HG02588 (cell line): ENCODE data around the gene PRMT2.
"Not testable (repeated sequence)": the region's sequence is repeated elsewhere in the genome, so short reads cannot be mapped to it uniquely, and the experiment has no call there.

Source experiments
- ATAC-seq: cut with Tn5 transposase; IDR thresholded peaks from one replicate; pipeline ENCODE4 v1.9.1; 2021; ENCODE audit warnings: mild to moderate bottlenecking, moderate library complexity; ENCODE audit not compliant: unreplicated experiment

Gene PRMT2

DNA sequence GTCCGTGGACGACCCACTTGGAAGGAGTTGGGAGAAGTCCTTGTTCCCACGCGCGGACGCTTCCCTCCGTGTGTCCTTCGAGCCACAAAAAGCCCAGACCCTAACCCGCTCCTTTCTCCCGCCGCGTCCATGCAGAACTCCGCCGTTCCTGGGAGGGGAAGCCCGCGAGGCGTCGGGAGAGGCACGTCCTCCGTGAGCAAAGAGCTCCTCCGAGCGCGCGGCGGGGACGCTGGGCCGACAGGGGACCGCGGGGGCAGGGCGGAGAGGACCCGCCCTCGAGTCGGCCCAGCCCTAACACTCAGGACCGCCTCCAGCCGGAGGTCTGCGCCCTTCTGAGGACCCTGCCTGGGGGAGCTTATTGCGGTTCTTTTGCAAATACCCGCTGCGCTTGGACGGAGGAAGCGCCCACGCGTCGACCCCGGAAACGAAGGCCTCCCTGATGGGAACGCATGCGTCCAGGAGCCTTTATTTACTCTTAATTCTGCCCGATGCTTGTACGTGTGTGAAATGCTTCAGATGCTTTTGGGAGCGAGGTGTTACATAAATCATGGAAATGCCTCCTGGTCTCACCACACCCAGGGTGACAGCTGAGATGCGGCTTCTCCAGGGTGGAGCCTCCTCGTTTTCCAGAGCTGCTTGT, 32.4 kb downstream of the PRMT2 start:
- no peak for ATAC-seq

GRCh38 chr21:46668381-46668780, 32.9 kb downstream of the PRMT2 start:
- ATAC-seq, result no peak

DNA sequence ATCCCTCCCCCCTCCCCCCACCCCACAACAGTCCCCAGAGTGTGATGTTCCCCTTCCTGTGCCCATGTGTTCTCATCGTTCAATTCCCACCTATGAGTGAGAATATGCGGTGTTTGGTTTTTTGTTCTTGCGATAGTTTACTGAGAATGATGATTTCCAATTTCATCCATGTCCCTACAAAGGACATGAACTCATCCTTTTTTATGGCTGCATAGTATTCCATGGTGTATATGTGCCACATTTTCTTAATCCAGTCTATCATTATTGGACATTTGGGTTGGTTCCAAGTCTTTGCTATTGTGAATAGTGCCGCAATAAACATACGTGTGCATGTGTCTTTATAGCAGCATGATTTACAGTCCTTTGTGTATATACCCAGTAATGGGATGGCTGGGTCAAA, 33.4 kb downstream of the PRMT2 start:
- not testable (repeated sequence) for ATAC-seq

DNA sequence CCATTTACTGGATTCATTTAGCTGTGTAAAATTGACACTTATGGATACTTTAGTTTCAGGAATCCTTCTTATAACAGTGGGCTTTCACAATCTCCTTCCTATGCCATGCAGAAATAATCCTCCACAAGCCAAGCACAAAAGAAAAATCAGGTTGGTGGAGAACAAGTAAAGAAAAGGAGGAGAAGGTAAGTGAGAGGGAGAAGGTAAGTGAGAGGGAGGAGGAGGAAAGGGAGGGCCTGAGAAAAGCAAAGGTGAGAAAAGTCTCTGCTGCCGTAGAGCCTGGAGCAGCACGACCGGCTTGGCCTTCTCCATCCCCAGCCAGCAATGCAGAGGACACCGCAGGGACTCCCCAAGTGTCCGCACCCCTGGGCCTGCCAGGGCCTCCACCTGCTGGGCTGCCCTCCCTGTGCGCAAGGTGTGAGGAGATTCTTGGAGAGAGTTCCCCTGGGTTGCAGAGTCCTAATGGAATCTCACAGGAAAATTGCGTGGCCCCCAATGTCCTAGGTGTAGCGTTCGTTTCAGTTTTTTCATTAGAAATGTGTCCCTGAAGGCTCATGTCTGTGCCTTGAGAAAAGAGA, 39.0 kb downstream of the PRMT2 start:
- ATAC-seq, result no peak

GRCh38 chr21:46675595-46676280, 40.3 kb downstream of the PRMT2 start:
- no peak for ATAC-seq

DNA sequence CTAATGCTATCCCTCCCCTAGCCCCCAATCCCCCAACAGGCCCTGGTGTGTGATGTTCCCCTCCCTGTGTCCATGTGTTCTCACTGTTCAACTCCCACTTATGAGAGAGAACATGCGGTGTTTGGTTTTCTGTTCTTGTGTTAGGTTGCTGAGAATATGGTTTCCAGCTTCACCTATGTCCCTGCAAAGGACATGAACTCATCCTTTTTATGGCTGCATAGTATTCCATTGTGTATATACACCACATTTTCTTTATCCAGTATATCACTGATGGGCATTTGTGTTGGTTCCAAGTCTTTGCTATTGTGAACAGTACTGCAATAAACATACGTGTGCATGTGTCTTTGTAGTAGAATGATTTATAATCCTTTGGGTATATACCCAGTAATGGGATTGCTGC, 41.1 kb downstream of the PRMT2 start:
- ATAC-seq, result not testable (repeated sequence)

GRCh38 chr21:46681593-46681992, 46.1 kb downstream of the PRMT2 start:
- not testable (repeated sequence) for ATAC-seq

GRCh38 chr21:46698652-46699051, 63.2 kb downstream of the PRMT2 start:
- not testable (repeated sequence) for ATAC-seq

DNA sequence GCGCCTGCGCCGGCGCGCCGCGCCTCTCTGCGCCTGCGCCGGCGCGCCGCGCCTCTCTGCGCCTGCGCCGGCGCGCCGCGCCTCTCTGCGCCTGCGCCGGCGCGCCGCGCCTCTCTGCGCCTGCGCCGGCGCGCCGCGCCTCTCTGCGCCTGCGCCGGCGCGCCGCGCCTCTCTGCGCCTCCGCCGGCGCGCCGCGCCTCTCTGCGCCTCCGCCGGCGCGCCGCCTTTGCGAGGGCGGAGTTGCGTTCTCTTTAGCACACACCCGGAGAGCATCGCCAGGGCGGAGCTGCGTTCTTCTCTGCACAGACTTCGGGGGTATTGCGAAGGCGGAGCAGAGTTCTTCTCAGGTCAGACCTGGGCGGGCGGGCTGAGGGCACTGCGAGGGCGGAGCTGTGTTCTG, 63.6 kb downstream of the PRMT2 start:
- not testable (repeated sequence) for ATAC-seq
